Ovary (tissue), 3 donors: ENCODE measurements around the gene TFG.

Experiments
- CTCF ChIP-seq, 3 donors: fragments of 450-650 bp in 2 of 3; fragments of 200-600 bp in 1 of 3; IDR thresholded peaks; one replicate each; pipeline versions ENCODE4 v1.5.1 to v1.8.0; 2016 to 2022; ENCODE audit warnings: antibody characterized with exemption in 3 of 3, mild to moderate bottlenecking in 1 of 3
- EP300 ChIP-seq: sonication (generic); formaldehyde crosslinking; IDR thresholded peaks from one replicate; pipeline ENCODE4 v1.6.1; 2017; ENCODE audit warnings: antibody characterized with exemption
- POLR2A ChIP-seq: fragments of 450-650 bp; IDR thresholded peaks from one replicate; pipeline ENCODE4 v1.6.1; 2017; ENCODE audit warnings: antibody characterized with exemption, mild to moderate bottlenecking, moderate library complexity
- donor health status: DM: no; HTN: no; CAD: no.

GRCh38 chr3:100775226-100775625 lies 65.9 kb downstream of the TFG start:
- no peak for TF ChIP-seq CTCF (IDR thresholded peaks at IDR 0.05)
- no peak for TF ChIP-seq POLR2A
- no peak for TF ChIP-seq EP300
